GM19043 (cell line): ENCODE results near the gene RHBDF1.
A peak's percentile ranks its signal among the peaks of the same experiment; 100 is the strongest.
"Not testable (repeated sequence)": the region's sequence is repeated elsewhere in the genome, so short reads cannot be mapped to it uniquely, and the experiment has no call there.

ENCODE experiments used
- ATAC-seq: cut with Tn5 transposase; IDR thresholded peaks from one replicate; pipeline ENCODE4 v1.9.1; 2021; ENCODE audit warnings: low read depth; ENCODE audit not compliant: unreplicated experiment

The RHBDF1 gene

GRCh38 chr16:38941-39892 is 33.2 kb downstream of the RHBDF1 start:
- peak; percentile 68 for ATAC-seq

- not testable (repeated sequence) for ATAC-seq
These were observed 34.2 kb downstream of the RHBDF1 start for GRCh38 chr16:38206-38605.

- no peak for ATAC-seq
These were observed 34.9 kb downstream of the RHBDF1 start for GRCh38 chr16:37511-37910.

- no peak for ATAC-seq
These were observed 36.0 kb downstream of the RHBDF1 start for GRCh38 chr16:36336-36984.

- ATAC-seq: no peak
These were observed 36.6 kb downstream of the RHBDF1 start for GRCh38 chr16:35678-36305.

- no peak for ATAC-seq
These were observed 37.3 kb downstream of the RHBDF1 start for GRCh38 chr16:35011-35677.

- ATAC-seq: no peak
These were observed 37.8 kb downstream of the RHBDF1 start for GRCh38 chr16:34648-34987.

- no peak for ATAC-seq
These were observed 38.4 kb downstream of the RHBDF1 start for GRCh38 chr16:33877-34647.

GRCh38 chr16:33154-33876 is 39.1 kb downstream of the RHBDF1 start:
- ATAC-seq: not testable (repeated sequence)

GRCh38 chr16:30627-31026 is 41.8 kb downstream of the RHBDF1 start:
- not testable (repeated sequence) for ATAC-seq

GRCh38 chr16:25926-26348 is 46.5 kb downstream of the RHBDF1 start:
- ATAC-seq: peak; percentile 74

GRCh38 chr16:24151-24550 is 48.3 kb downstream of the RHBDF1 start:
- ATAC-seq: not testable (repeated sequence)

GRCh38 chr16:20886-21285 is 51.5 kb downstream of the RHBDF1 start:
- not testable (repeated sequence) for ATAC-seq

- ATAC-seq: not testable (repeated sequence)
These were observed 55.2 kb downstream of the RHBDF1 start for GRCh38 chr16:17062-17765.

- not testable (repeated sequence) for ATAC-seq
These were observed 61.7 kb downstream of the RHBDF1 start for GRCh38 chr16:10772-11171.

GRCh38 chr16:9903-10665 is 62.3 kb downstream of the RHBDF1 start:
- no peak for ATAC-seq
